CD8-positive, alpha-beta memory T cell (primary cell): ENCODE data around the gene PTPRU. TPM values are rescaled to one million over a fixed set of nuclear protein-coding genes. Genes with fewer than 3 reads are reported as not detected.

Experiments
- CTCF ChIA-PET: fragments of 350-600 bp; sonication (Branson Sonifier 250); formaldehyde crosslinking; loops from one replicate; lab custom pipeline; 2021; ENCODE audit warnings: antibody characterized with exemption; lab: Charles Lee
- POLR2A ChIA-PET: fragments of 350-600 bp; sonication (Branson Sonifier 250); formaldehyde crosslinking; loops from one replicate; lab custom pipeline; 2021; ENCODE audit warnings: antibody characterized with exemption; lab: Charles Lee
- DNase-seq, 5 donors: peaks; one replicate each; pipeline versions ENCODE4 v3.0.0 to v3.0.0-alpha.2; 2020 to 2022; ENCODE audit warnings: mixed read lengths in 1 of 5
- H3K27ac ChIP-seq: one replicate; pipeline ENCODE4 v1.7.0; 2013; ENCODE audit warnings: low read depth, mild to moderate bottlenecking, low read length, moderate library complexity
- H3K27me3 ChIP-seq: 2 replicates; pipeline ENCODE4 v1.7.0; 2013; ENCODE audit warnings: low read length, mild to moderate bottlenecking; ENCODE audit not compliant: insufficient read depth, poor library complexity, severe bottlenecking
- H3K36me3 ChIP-seq: 2 replicates; pipeline ENCODE4 v1.7.0; 2013; ENCODE audit warnings: mild to moderate bottlenecking, low read length, moderate library complexity; ENCODE audit not compliant: insufficient read depth
- H3K4me1 ChIP-seq: 2 replicates; pipeline ENCODE4 v1.7.0; 2013; ENCODE audit warnings: mild to moderate bottlenecking, low read length, moderate library complexity; ENCODE audit not compliant: insufficient read depth
- H3K4me3 ChIP-seq: 2 replicates; pipeline ENCODE4 v1.7.0; 2013; ENCODE audit warnings: mild to moderate bottlenecking, low read length
- H3K9me3 ChIP-seq: 2 replicates; pipeline ENCODE4 v1.7.0; 2013; ENCODE audit warnings: mild to moderate bottlenecking, low read length
- H3K27ac Mint-ChIP-seq, 8 donors: one replicate each; pipeline ENCODE4 v1.8.0; 2020 to 2021; ENCODE audit warnings: mixed read lengths in 8 of 8, mild to moderate bottlenecking in 6 of 8, inconsistent platforms in 3 of 8, moderate library complexity in 3 of 8
- H3K27me3 Mint-ChIP-seq, 2 donors: one replicate each; pipeline ENCODE4 v1.8.0; 2020 to 2021; ENCODE audit warnings: mixed read lengths in 2 of 2, mild to moderate bottlenecking in 1 of 2, moderate library complexity in 1 of 2
- H3K36me3 Mint-ChIP-seq, 3 donors: one replicate each; pipeline ENCODE4 v1.8.0; 2020 to 2021; ENCODE audit warnings: mixed read lengths in 3 of 3, inconsistent platforms in 1 of 3, mild to moderate bottlenecking in 1 of 3
- H3K4me1 Mint-ChIP-seq, 3 donors: one replicate each; pipeline ENCODE4 v1.8.0; 2020 to 2021; ENCODE audit warnings: mixed read lengths in 3 of 3, inconsistent platforms in 1 of 3, mild to moderate bottlenecking in 1 of 3
- H3K4me3 Mint-ChIP-seq, 7 donors: one replicate each; pipeline ENCODE4 v1.8.0; 2020 to 2021; ENCODE audit warnings: mixed read lengths in 7 of 7, mild to moderate bottlenecking in 6 of 7, moderate library complexity in 4 of 7, inconsistent platforms in 2 of 7
- H3K9me3 Mint-ChIP-seq, 5 donors: one replicate each; pipeline ENCODE4 v1.8.0; 2020 to 2022; ENCODE audit warnings: mixed read lengths in 5 of 5, mild to moderate bottlenecking in 3 of 5, moderate library complexity in 2 of 5, inconsistent platforms in 1 of 5
- polyA plus RNA-seq: library from polyadenylated mRNA; unstranded; fragments of 300-500 nt; fragmentation: Illumina TruSeq; gene quantifications from one replicate; pipeline ENCODE4 v1.2.3, GENCODE V29; 2021
- total RNA-seq, 2 experiments: library from RNA; stranded (reverse); gene quantifications; one replicate each; pipeline ENCODE4 v1.2.3, GENCODE V29; 2021

The PTPRU gene
- total and polyA plus RNA-seq, 3 experiments from 2014 or later: 0.13 to 0.62 (median 0.51) TPM

DNA sequence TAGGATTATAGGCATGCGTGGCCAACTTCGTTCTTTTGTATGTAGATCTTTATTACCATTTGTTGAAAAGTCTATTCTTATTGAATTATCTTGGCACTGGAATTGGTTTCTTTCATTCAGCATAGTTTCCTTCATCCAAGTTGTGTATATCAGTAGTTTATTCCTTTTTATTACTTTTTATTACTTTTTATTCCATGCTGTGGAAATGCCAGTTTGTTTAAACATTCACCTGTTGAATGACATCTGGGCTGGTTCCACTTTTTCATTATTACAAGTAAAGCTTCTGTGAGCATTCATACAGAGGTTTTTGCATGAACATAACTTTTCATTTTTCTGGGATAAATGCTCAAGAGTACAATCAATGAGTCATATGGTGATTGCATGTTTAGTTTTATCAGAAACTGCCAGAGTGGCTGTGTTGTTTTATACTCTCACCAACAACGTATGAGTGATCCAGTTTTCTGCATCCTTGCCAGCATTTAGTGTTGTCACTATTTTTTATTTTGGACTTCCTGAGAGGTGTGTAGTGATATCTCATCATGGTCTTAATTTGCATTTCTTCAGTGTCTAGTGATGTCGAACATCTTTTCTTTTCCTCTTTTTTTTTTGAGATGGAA lies 28.6 kb downstream of the PTPRU start:
- Histone ChIP-seq H3K27me3 (peaks cover 10% of the 10 kb centered on the region), H3K9me3 (no peaks in the 10 kb centered on the region), H3K27ac (no peak overlapping the region), H3K4me1 (no peaks in the 10 kb centered on the region), H3K36me3 (no peaks in the 10 kb centered on the region), H3K4me3 (no peak overlapping the region)
- H3K4me3 Mint-ChIP-seq: no peak overlapping the region
- no peaks in the 10 kb centered on the region for H3K9me3 Mint-ChIP-seq
- POLR2A ChIA-PET: no interaction called here
- DNase-seq: no peak
- CTCF ChIA-PET: no interaction called here
- peaks cover 40 to 80% of the 10 kb centered on the region in 2 donors for H3K27me3 Mint-ChIP-seq
- H3K27ac Mint-ChIP-seq: no peak overlapping the region
- H3K4me1 Mint-ChIP-seq: peaks cover 2 to 8% (median 5%) of the 10 kb centered on the region in 3 donors
- no peaks in the 10 kb centered on the region for H3K36me3 Mint-ChIP-seq

- Histone ChIP-seq H3K36me3 (no peaks in the 10 kb centered on the region), H3K9me3 (no peaks in the 10 kb centered on the region), H3K4me1 (no peaks in the 10 kb centered on the region), H3K4me3 (no peak overlapping the region), H3K27ac (no peak overlapping the region), H3K27me3 (peaks cover 10% of the 10 kb centered on the region)
- H3K36me3 Mint-ChIP-seq: no peaks in the 10 kb centered on the region
- H3K4me1 Mint-ChIP-seq: no peaks in the 10 kb centered on the region
- H3K27me3 Mint-ChIP-seq: peaks cover 27 to 74% of the 10 kb centered on the region in 2 donors
- H3K4me3 Mint-ChIP-seq: no peak overlapping the region
- CTCF ChIA-PET: interaction anchor here (0.6 kb wide), 1 partner anchor 16 kb away, joined by 3 read pairs; no protein-coding TSS in a partner anchor
- no peak overlapping the region for H3K27ac Mint-ChIP-seq
- no peak for DNase-seq
- H3K9me3 Mint-ChIP-seq: no peaks in the 10 kb centered on the region
- POLR2A ChIA-PET: no interaction called here
Measured at GRCh38 chr1:29266912-29267311, 30.6 kb downstream of the PTPRU start.

GRCh38 chr1:29267321-29268070 lies 31.2 kb downstream of the PTPRU start:
- Mint-ChIP-seq H3K27me3 (peaks cover 33 to 74% of the 10 kb centered on the region in 2 donors), H3K9me3 (no peaks in the 10 kb centered on the region)
- CTCF ChIA-PET: interaction anchor here (0.6 kb wide), 1 partner anchor 16 kb away, joined by 3 read pairs; no protein-coding TSS in a partner anchor

GRCh38 chr1:29269382-29269781 lies 33.1 kb downstream of the PTPRU start:
- H3K27me3 ChIP-seq: peaks cover 10% of the 10 kb centered on the region
- ChIA-PET CTCF (interaction anchor here (1.0 kb wide), 1 partner anchor 9 kb away, joined by 3 read pairs; no protein-coding TSS in a partner anchor), POLR2A (no interaction called here)
- no peak overlapping the region for H3K27ac ChIP-seq
- H3K9me3 Mint-ChIP-seq: no peaks in the 10 kb centered on the region
- H3K36me3 ChIP-seq: no peaks in the 10 kb centered on the region
- H3K4me1 Mint-ChIP-seq: no peaks in the 10 kb centered on the region
- no peak overlapping the region for H3K4me3 ChIP-seq
- no peaks in the 10 kb centered on the region for H3K36me3 Mint-ChIP-seq
- peaks cover 31 to 77% of the 10 kb centered on the region in 2 donors for H3K27me3 Mint-ChIP-seq
- no peak for DNase-seq
- H3K4me1 ChIP-seq: no peaks in the 10 kb centered on the region
- H3K9me3 ChIP-seq: no peaks in the 10 kb centered on the region
- H3K27ac Mint-ChIP-seq: no peak overlapping the region
- H3K4me3 Mint-ChIP-seq: no peak overlapping the region

More at GRCh38 chr1:29267321-29268070, 31.2 kb downstream of the PTPRU start:
- POLR2A ChIA-PET: no interaction called here
- Mint-ChIP-seq H3K4me3 (no peak overlapping the region), H3K27ac (no peak overlapping the region), H3K4me1 (no peaks in the 10 kb centered on the region), H3K36me3 (no peaks in the 10 kb centered on the region)
- H3K9me3 ChIP-seq: no peaks in the 10 kb centered on the region
- no peak overlapping the region for H3K27ac ChIP-seq
- H3K27me3 ChIP-seq: peaks cover 10% of the 10 kb centered on the region
- H3K4me1 ChIP-seq: no peaks in the 10 kb centered on the region
- H3K36me3 ChIP-seq: no peaks in the 10 kb centered on the region
- no peak overlapping the region for H3K4me3 ChIP-seq
- no peak for DNase-seq

DNA sequence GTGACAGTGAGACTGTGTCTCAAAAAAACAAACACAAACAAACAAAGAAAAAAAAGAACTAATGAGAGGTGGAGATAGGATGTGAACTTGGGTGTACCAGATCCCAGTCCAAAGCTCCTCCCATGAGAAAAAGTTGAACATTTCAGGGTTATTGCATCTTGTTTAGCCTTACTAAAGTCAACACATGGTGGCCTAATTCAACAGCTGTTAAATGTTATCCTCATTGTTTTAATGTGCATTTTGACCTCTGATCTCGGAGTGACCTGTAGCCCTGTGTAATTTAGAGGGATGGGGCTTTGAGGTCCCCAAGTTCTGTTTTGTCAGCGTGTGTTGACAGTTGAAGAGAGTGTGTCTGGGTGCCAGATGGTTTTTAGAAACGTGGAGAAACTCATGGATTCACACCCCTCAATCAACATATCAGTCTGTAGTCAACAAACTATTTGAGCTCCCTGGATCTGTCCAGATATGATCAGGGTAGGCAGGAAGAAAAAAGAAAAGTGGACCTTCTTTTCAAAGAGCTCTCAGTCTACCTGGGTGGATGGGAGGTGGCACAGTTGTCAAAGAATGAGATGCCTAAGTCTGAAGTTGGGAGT lies 34.7 kb downstream of the PTPRU start:
- no peaks in the 10 kb centered on the region for H3K9me3 Mint-ChIP-seq
- H3K4me1 Mint-ChIP-seq: no peaks in the 10 kb centered on the region
- peak overlapping the region in 1 of 8 donors; percentile 30 for H3K27ac Mint-ChIP-seq

DNA sequence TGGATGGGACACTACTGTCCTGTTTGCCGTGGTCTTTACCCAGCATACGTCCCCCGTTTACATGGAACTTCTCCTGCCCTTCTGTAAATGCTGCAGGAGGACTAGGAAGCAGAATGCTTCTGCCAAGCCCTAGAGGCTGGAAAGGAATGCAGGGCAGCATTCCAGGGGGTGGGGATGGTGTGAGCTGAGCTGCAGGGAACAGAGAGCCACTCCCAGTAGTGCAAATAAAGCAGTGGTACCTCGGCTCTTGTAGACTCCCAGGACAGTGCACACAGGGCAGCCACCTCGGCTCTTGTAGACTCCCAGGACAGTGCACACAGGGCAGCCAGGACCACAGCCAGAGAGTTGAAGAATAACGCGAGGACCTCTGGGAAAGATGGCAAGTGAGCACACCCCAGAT lies 35.4 kb downstream of the PTPRU start:
- no peaks in the 10 kb centered on the region for H3K9me3 ChIP-seq
- Mint-ChIP-seq H3K9me3 (no peaks in the 10 kb centered on the region), H3K4me1 (no peaks in the 10 kb centered on the region), H3K36me3 (no peaks in the 10 kb centered on the region), H3K27me3 (peaks cover 21 to 58% of the 10 kb centered on the region in 2 donors), H3K4me3 (no peak overlapping the region), H3K27ac (no peak overlapping the region)
- no peak for DNase-seq
- no peak overlapping the region for H3K27ac ChIP-seq
- ChIA-PET CTCF (no interaction called here), POLR2A (no interaction called here)
- no peaks in the 10 kb centered on the region for H3K36me3 ChIP-seq
- H3K27me3 ChIP-seq: peaks cover 10% of the 10 kb centered on the region
- H3K4me1 ChIP-seq: no peaks in the 10 kb centered on the region
- no peak overlapping the region for H3K4me3 ChIP-seq

More for the DNA sequence above, 34.7 kb downstream of the PTPRU start:
- Histone ChIP-seq H3K4me1 (no peaks in the 10 kb centered on the region), H3K36me3 (no peaks in the 10 kb centered on the region), H3K4me3 (no peak overlapping the region), H3K9me3 (no peaks in the 10 kb centered on the region), H3K27me3 (peaks cover 10% of the 10 kb centered on the region), H3K27ac (no peak overlapping the region)
- ChIA-PET CTCF (no interaction called here), POLR2A (no interaction called here)
- H3K4me3 Mint-ChIP-seq: no peak overlapping the region
- peaks cover 23 to 64% of the 10 kb centered on the region in 2 donors for H3K27me3 Mint-ChIP-seq
- no peak for DNase-seq
- H3K36me3 Mint-ChIP-seq: no peaks in the 10 kb centered on the region

DNA sequence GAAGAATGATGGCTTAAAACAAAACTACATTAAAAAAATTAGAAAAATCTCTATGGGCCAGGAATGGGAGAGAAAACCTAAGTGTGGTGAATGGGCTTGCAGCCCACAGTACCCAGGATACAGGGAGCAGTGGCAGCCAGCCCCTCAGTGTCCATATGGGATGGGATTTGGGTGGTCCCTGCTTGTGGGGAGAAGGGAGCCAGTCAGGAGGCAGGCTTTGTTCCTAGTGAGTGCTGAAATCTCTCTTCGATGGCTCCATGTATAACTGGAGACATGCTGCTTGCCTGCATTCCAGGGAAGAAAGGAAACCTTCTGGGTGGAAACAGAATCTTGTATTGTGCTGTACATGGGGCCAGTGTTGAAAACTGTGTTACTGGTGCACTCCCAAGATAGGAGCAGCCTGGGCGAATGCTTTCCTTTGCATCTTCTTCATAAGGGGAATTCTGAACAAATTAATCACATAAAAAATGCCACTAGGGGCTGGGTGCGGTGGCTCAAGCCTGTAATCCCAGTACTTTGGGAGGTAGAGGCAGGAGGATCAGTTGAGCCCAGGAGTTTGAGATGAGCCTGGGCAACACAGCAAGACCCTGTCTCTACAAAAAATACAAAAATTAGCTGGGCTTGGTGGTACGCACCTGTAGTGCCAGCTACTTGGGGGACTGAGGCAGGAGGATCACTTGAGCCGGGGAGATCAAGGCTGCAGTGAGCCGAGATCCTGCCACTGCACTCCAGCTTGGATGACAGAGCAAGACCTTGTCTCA lies 36.0 kb downstream of the PTPRU start:
- POLR2A ChIA-PET: interaction anchor here (0.6 kb wide), 1 partner anchor 41 kb away, joined by 3 read pairs; no protein-coding TSS in a partner anchor
- Mint-ChIP-seq H3K27ac (no peak overlapping the region), H3K4me3 (no peak overlapping the region)

More for the DNA sequence above, 36.0 kb downstream of the PTPRU start:
- Histone ChIP-seq H3K4me1 (no peaks in the 10 kb centered on the region), H3K27me3 (peaks cover 10% of the 10 kb centered on the region), H3K27ac (no peak overlapping the region), H3K36me3 (no peaks in the 10 kb centered on the region), H3K4me3 (no peak overlapping the region), H3K9me3 (no peaks in the 10 kb centered on the region)
- no peaks in the 10 kb centered on the region for H3K36me3 Mint-ChIP-seq
- H3K27me3 Mint-ChIP-seq: peaks cover 17 to 52% of the 10 kb centered on the region in 2 donors
- no peaks in the 10 kb centered on the region for H3K4me1 Mint-ChIP-seq
- CTCF ChIA-PET: no interaction called here
- no peak for DNase-seq
- no peaks in the 10 kb centered on the region for H3K9me3 Mint-ChIP-seq
